ENCODE results near the gene SYAP1. TPM values are rescaled to one million over a fixed set of nuclear protein-coding genes. Genes with fewer than 3 reads are reported as not detected.
"Not testable (repeated sequence)": the region's sequence is repeated elsewhere in the genome, so short reads cannot be mapped to it uniquely, and the experiment has no call there.

Gene SYAP1
- total RNA-seq, 1 donor from 2014 or later, result 12.0 TPM

DNA sequence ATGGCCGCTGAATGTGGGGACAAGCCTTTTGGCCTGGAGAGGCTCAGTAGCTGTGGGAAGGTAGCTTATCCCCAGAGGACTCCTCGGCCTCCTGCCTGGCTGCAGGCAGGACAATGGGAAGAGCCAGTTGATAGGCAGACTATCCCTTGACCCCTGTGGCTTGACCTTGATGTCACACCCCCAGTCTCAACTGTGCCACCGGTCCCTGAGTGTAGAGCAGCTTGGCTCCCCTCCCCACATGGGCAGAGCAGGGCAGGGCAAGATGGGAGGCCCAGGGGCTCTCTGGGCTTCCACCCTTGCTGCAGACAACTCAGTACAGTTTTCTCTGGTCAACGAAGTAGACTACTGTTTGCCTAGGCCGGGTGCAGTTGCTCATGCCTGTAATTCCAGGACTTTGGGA, 25.7 kb downstream of the SYAP1 start:
- no peaks in the 10 kb centered on the region for H3K4me1 ChIP-seq (ENCODE audit: control insufficient read depth in 3 of 3, insufficient read depth in 3 of 3, low read length in 3 of 3)
- H3K4me3 ChIP-seq (ENCODE audit: low read length in 3 of 3), result no peak overlapping the region
- H3K36me3 ChIP-seq (ENCODE audit: control insufficient read depth in 3 of 3, insufficient read depth in 3 of 3, low read length in 3 of 3), result peaks cover 13 to 50% (median 23%) of the 10 kb centered on the region in 3 donors
- H3K9me3 ChIP-seq (ENCODE audit: control insufficient read depth in 3 of 3, low read length in 3 of 3), result no peaks in the 10 kb centered on the region
- H3K9ac ChIP-seq (ENCODE audit: low read depth in 1 of 3, low read length in 3 of 3), result no peak overlapping the region
- H3K27ac ChIP-seq (ENCODE audit: low read depth, low read length), result no peak overlapping the region
- no peaks in the 10 kb centered on the region for H3K27me3 ChIP-seq (ENCODE audit: control insufficient read depth in 3 of 3, insufficient read depth in 3 of 3, low read length in 3 of 3)

DNA sequence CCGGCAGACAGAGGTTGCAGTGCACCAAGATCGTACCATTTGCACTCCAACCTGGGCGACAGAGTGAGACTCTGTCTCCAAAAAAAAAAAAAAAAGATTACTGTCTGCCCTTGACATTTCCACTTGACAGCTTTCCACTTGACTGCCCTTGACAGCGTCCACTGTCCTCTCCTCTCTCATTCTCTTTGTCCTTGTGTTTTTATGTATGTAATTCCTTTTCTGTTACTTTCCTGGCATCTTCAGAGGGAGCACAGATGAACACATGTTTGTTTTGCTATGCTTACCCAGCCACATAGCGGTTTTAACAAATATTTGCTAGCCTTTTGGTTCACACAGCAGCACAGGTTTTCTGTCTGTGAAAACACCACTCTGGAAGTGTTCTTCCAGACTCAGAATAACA, 26.2 kb downstream of the SYAP1 start:
- H3K4me1 ChIP-seq (ENCODE audit: control insufficient read depth in 3 of 3, insufficient read depth in 3 of 3, low read length in 3 of 3), result no peaks in the 10 kb centered on the region
- H3K4me3 ChIP-seq (ENCODE audit: low read length in 3 of 3), result no peak overlapping the region
- H3K9ac ChIP-seq (ENCODE audit: low read depth in 1 of 3, low read length in 3 of 3), result no peak overlapping the region
- H3K9me3 ChIP-seq (ENCODE audit: control insufficient read depth in 3 of 3, low read length in 3 of 3), result no peaks in the 10 kb centered on the region
- H3K27me3 ChIP-seq (ENCODE audit: control insufficient read depth in 3 of 3, insufficient read depth in 3 of 3, low read length in 3 of 3), result no peaks in the 10 kb centered on the region
- no peak overlapping the region for H3K27ac ChIP-seq (ENCODE audit: low read depth, low read length)
- H3K36me3 ChIP-seq (ENCODE audit: control insufficient read depth in 3 of 3, insufficient read depth in 3 of 3, low read length in 3 of 3), result peaks cover 14 to 53% (median 27%) of the 10 kb centered on the region in 3 donors

DNA sequence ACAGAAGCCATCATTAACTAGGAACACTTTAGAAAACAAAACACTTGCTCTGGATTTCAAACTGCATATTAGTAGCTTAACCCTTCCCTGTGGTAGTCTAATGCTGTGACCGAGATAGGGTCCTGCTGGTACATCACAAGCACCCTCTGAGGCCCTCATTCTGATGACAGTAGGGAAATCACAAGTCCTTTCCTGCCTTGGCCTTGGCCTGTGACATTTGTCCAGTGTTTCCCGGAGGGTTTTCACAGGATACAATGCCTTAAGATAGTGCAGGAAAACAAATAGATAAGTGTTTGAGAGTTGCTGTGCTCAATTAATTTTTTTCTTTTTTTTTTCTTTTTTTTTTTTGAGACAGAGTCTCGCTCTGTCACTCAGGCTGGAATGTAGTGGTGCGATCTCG, 29.0 kb downstream of the SYAP1 start:
- H3K4me1 ChIP-seq (ENCODE audit: control insufficient read depth in 3 of 3, insufficient read depth in 3 of 3, low read length in 3 of 3), result no peaks in the 10 kb centered on the region
- H3K36me3 ChIP-seq (ENCODE audit: control insufficient read depth in 3 of 3, insufficient read depth in 3 of 3, low read length in 3 of 3), result peaks cover 11 to 50% (median 25%) of the 10 kb centered on the region in 3 donors

DNA sequence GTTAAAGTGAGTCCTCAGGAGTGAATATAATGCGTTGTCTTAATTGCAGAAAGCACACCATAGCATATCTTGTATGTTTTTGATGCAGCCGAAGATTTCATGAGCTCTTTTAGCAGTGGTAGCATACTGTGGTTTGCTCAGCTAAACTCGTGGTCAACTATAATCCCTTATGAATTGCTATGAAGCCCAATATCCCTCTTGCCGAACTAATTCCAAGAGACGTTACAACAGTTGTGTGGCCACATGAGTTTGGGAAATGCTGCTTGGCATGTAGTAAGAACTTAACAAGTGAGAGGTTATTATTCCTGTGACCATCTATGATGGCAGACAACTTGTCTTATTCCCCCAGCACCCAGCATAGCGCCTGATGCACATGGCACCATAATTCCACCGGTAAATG, 30.7 kb downstream of the SYAP1 start:
- H3K36me3 ChIP-seq (ENCODE audit: control insufficient read depth in 3 of 3, insufficient read depth in 3 of 3, low read length in 3 of 3), result peaks cover 2 to 48% (median 19%) of the 10 kb centered on the region in 3 donors
- H3K4me1 ChIP-seq (ENCODE audit: control insufficient read depth in 3 of 3, insufficient read depth in 3 of 3, low read length in 3 of 3), result no peaks in the 10 kb centered on the region
- no peaks in the 10 kb centered on the region for H3K27me3 ChIP-seq (ENCODE audit: control insufficient read depth in 3 of 3, insufficient read depth in 3 of 3, low read length in 3 of 3)
- no peak overlapping the region for H3K4me3 ChIP-seq (ENCODE audit: low read length in 3 of 3)
- H3K9me3 ChIP-seq (ENCODE audit: control insufficient read depth in 3 of 3, low read length in 3 of 3), result no peaks in the 10 kb centered on the region
- no peak overlapping the region for H3K9ac ChIP-seq (ENCODE audit: low read depth in 1 of 3, low read length in 3 of 3)
- H3K27ac ChIP-seq (ENCODE audit: low read depth, low read length), result no peak overlapping the region

More for the DNA sequence above, 29.0 kb downstream of the SYAP1 start:
- H3K4me3 ChIP-seq (ENCODE audit: low read length in 3 of 3), result no peak overlapping the region
- H3K9me3 ChIP-seq (ENCODE audit: control insufficient read depth in 3 of 3, low read length in 3 of 3), result no peaks in the 10 kb centered on the region
- H3K9ac ChIP-seq (ENCODE audit: low read depth in 1 of 3, low read length in 3 of 3), result no peak overlapping the region
- H3K27ac ChIP-seq (ENCODE audit: low read depth, low read length), result no peak overlapping the region
- H3K27me3 ChIP-seq (ENCODE audit: control insufficient read depth in 3 of 3, insufficient read depth in 3 of 3, low read length in 3 of 3), result no peaks in the 10 kb centered on the region

DNA sequence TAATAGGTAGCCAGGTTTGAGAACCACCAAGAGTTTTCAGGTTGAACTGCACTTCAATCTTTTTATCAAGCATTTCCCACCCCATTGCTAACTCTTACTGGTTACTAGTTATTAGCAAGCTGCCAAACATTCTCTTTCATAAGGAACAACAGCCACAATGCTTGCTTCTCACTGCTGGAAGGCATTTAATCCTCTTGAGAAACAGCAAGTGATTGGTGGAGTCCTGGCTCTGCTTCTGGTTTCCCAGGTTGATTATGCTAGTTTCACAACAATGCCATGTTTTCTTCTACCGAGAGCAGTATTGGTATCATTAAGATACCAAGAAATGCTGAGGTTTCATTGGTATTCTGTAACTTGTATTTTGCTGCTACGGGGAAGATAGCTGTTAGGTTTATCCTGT, 34.6 kb downstream of the SYAP1 start:
- H3K27ac ChIP-seq (ENCODE audit: low read depth, low read length), result no peak overlapping the region
- H3K36me3 ChIP-seq (ENCODE audit: control insufficient read depth in 3 of 3, insufficient read depth in 3 of 3, low read length in 3 of 3), result peaks cover 4 to 45% (median 19%) of the 10 kb centered on the region in 3 donors
- H3K4me3 ChIP-seq (ENCODE audit: low read length in 3 of 3), result no peak overlapping the region
- H3K9me3 ChIP-seq (ENCODE audit: control insufficient read depth in 3 of 3, low read length in 3 of 3), result no peaks in the 10 kb centered on the region
- H3K9ac ChIP-seq (ENCODE audit: low read depth in 1 of 3, low read length in 3 of 3), result no peak overlapping the region
- H3K4me1 ChIP-seq (ENCODE audit: control insufficient read depth in 3 of 3, insufficient read depth in 3 of 3, low read length in 3 of 3), result no peaks in the 10 kb centered on the region
- no peaks in the 10 kb centered on the region for H3K27me3 ChIP-seq (ENCODE audit: control insufficient read depth in 3 of 3, insufficient read depth in 3 of 3, low read length in 3 of 3)

DNA sequence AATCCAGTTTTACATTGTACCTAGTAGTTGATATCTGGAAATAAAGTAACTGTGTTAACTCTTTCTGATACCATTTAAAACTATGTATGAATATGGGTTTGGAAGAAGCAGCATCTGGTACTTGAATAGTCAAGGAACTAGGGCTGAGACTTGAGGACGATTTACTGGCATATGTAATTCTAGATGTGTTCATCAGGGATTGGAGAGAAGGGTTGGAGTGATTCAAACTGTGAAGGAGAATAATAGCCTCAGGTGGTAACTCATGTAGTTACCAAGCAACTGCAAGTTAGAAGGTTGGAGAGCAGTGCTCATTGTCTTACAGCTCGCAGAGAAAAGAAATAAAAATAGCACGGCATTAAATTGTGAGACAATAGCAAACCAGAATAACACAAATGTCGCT, 37.3 kb downstream of the SYAP1 start:
- Histone ChIP-seq H3K9ac (ENCODE audit: low read depth in 1 of 3, low read length in 3 of 3) (no peak overlapping the region), H3K4me1 (ENCODE audit: control insufficient read depth in 3 of 3, insufficient read depth in 3 of 3, low read length in 3 of 3) (no peaks in the 10 kb centered on the region), H3K4me3 (ENCODE audit: low read length in 3 of 3) (no peak overlapping the region), H3K9me3 (ENCODE audit: control insufficient read depth in 3 of 3, low read length in 3 of 3) (no peaks in the 10 kb centered on the region), H3K27ac (ENCODE audit: low read depth, low read length) (no peak overlapping the region), H3K27me3 (ENCODE audit: control insufficient read depth in 3 of 3, insufficient read depth in 3 of 3, low read length in 3 of 3) (no peaks in the 10 kb centered on the region), H3K36me3 (ENCODE audit: control insufficient read depth in 3 of 3, insufficient read depth in 3 of 3, low read length in 3 of 3) (peaks cover 4 to 40% (median 16%) of the 10 kb centered on the region in 3 donors)

DNA sequence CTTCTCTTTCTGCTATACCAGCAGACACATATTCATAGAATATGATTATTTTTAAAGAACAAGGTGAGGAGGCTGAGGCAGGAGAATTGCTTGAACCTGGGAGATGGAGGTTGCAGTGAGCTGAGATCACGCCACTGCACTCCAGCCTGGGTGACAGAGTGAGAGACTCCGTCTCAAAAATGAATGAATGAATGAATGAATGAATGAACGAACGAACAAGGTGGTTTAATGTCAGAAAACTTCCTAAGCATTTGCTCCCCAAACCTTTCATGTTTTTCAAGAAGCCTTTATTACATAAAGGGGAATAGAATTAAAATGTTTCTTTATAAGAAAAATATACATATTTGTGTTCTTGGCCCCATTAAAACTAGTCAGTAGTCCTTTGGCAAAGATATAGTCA, 42.1 kb downstream of the SYAP1 start:
- H3K36me3 ChIP-seq (ENCODE audit: control insufficient read depth in 3 of 3, insufficient read depth in 3 of 3, low read length in 3 of 3), result peaks cover 3 to 16% (median 4%) of the 10 kb centered on the region in 3 donors

DNA sequence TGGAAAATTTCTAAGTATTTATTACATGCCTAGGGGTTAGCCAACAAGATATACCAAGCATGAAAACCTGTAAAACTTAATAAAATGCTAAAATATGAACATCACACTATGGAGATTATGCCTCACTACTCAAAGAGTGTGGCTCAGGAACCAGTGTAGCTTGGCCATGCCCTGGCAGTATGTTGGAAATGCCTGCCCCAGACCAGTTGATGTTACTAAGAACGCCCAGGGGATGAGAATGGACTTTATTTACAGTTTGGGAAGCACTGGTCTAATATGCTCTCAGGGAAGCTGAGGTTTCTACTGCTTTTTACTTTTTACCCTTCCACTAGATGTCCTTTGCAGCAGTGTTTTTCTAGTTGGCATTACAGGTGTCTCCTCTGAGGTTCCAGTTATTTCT, 43.2 kb downstream of the SYAP1 start:
- H3K4me1 ChIP-seq (ENCODE audit: control insufficient read depth in 3 of 3, insufficient read depth in 3 of 3, low read length in 3 of 3), result no peaks in the 10 kb centered on the region
- H3K9me3 ChIP-seq (ENCODE audit: control insufficient read depth in 3 of 3, low read length in 3 of 3), result no peaks in the 10 kb centered on the region
- no peak overlapping the region for H3K4me3 ChIP-seq (ENCODE audit: low read length in 3 of 3)
- peaks cover 0 to 10% (median 3%) of the 10 kb centered on the region in 3 donors for H3K36me3 ChIP-seq (ENCODE audit: control insufficient read depth in 3 of 3, insufficient read depth in 3 of 3, low read length in 3 of 3)
- H3K27me3 ChIP-seq (ENCODE audit: control insufficient read depth in 3 of 3, insufficient read depth in 3 of 3, low read length in 3 of 3), result no peaks in the 10 kb centered on the region
- no peak overlapping the region for H3K9ac ChIP-seq (ENCODE audit: low read depth in 1 of 3, low read length in 3 of 3)
- no peak overlapping the region for H3K27ac ChIP-seq (ENCODE audit: low read depth, low read length)

More for the DNA sequence above, 42.1 kb downstream of the SYAP1 start:
- H3K4me1 ChIP-seq (ENCODE audit: control insufficient read depth in 3 of 3, insufficient read depth in 3 of 3, low read length in 3 of 3); H3K9ac ChIP-seq (ENCODE audit: low read depth in 1 of 3, low read length in 3 of 3); H3K9me3 ChIP-seq (ENCODE audit: control insufficient read depth in 3 of 3, low read length in 3 of 3); H3K27me3 ChIP-seq (ENCODE audit: control insufficient read depth in 3 of 3, insufficient read depth in 3 of 3, low read length in 3 of 3); H3K27ac ChIP-seq (ENCODE audit: low read depth, low read length); H3K4me3 ChIP-seq (ENCODE audit: low read length in 3 of 3): not testable (repeated sequence)

DNA sequence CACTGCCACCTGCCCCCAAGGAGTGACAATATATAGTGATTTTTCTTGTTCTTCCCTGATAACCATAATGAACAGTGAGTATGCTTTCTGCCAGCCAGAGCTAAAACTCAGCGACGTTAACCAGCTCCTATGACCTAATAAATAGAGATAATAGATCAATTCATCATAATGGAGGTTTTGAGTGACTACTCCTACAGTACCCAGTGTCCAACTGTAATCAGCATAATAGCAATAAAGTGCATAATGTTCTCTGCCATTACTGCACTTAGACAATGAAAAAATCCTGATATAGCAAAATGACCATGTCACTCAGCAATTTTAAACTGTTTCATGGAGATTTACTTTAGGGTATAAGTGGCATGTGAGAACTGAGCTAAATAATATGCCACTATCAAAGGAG, 46.2 kb downstream of the SYAP1 start:
- Histone ChIP-seq H3K27me3 (ENCODE audit: control insufficient read depth in 3 of 3, insufficient read depth in 3 of 3, low read length in 3 of 3) (no peaks in the 10 kb centered on the region), H3K4me3 (ENCODE audit: low read length in 3 of 3) (no peak overlapping the region), H3K9ac (ENCODE audit: low read depth in 1 of 3, low read length in 3 of 3) (no peak overlapping the region)

DNA sequence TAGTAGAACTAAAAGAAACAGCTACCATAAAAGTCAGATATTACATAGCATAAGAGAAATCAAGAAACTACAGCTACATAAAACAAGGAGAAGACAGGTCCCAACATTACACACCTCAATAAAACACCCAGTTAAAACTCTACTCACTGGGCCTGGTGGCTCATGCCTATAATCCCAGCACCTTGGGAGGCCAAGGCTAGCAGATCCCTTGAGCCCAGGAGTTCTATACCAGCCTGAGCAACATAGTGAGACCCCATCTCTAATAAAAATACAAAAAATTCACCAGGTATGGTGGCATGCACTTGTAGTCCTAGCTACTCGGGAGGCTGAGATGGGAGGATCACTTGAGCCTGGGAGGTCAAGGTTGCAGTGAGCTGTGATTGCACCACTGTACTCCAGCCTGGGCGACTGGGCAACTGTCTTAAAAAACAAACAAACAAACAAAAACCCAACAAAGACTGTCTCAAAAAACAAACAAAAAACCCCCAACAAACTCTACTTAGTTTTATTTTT, 51.6 kb downstream of the SYAP1 start:
- Histone ChIP-seq H3K27me3 (ENCODE audit: control insufficient read depth in 3 of 3, insufficient read depth in 3 of 3, low read length in 3 of 3) (no peaks in the 10 kb centered on the region), H3K27ac (ENCODE audit: low read depth, low read length) (no peak overlapping the region), H3K36me3 (ENCODE audit: control insufficient read depth in 3 of 3, insufficient read depth in 3 of 3, low read length in 3 of 3) (no peaks in the 10 kb centered on the region), H3K4me1 (ENCODE audit: control insufficient read depth in 3 of 3, insufficient read depth in 3 of 3, low read length in 3 of 3) (no peaks in the 10 kb centered on the region), H3K4me3 (ENCODE audit: low read length in 3 of 3) (no peak overlapping the region), H3K9ac (ENCODE audit: low read depth in 1 of 3, low read length in 3 of 3) (no peak overlapping the region), H3K9me3 (ENCODE audit: control insufficient read depth in 3 of 3, low read length in 3 of 3) (no peaks in the 10 kb centered on the region)

More for the DNA sequence above, 46.2 kb downstream of the SYAP1 start:
- Histone ChIP-seq H3K9me3 (ENCODE audit: control insufficient read depth in 3 of 3, low read length in 3 of 3) (no peaks in the 10 kb centered on the region), H3K36me3 (ENCODE audit: control insufficient read depth in 3 of 3, insufficient read depth in 3 of 3, low read length in 3 of 3) (no peaks in the 10 kb centered on the region), H3K27ac (ENCODE audit: low read depth, low read length) (no peak overlapping the region), H3K4me1 (ENCODE audit: control insufficient read depth in 3 of 3, insufficient read depth in 3 of 3, low read length in 3 of 3) (no peaks in the 10 kb centered on the region)

Data from skeletal muscle tissue (tissue), 4 donors.